MCF 10A (cell line): ENCODE measurements around the gene SHLD1. TPM values are rescaled to one million over a fixed set of nuclear protein-coding genes. Genes with fewer than 3 reads are reported as not detected.

Source experiments
- BruUV-seq: library from RNA; stranded (reverse); fragments of 400-500 nt; replicated peaks from 2 replicates; lab custom pipeline; 2021; lab: Mats Ljungman, UMichigan
- CTCF ChIA-PET: fragments of 300-600 bp; sonication (Branson Sonifier 250); formaldehyde crosslinking; extraction: SDS; loops from one replicate; lab custom pipeline; 2021; ENCODE audit warnings: antibody characterized with exemption, inconsistent platforms; lab: Yijun Ruan, JAX
- POLR2A ChIA-PET: fragments of 300-600, 350-650 bp; sonication (Branson Sonifier 250); formaldehyde crosslinking; extraction: SDS; loops from one replicate; lab custom pipeline; 2020; ENCODE audit warnings: antibody characterized with exemption, inconsistent platforms; lab: Yijun Ruan, JAX
- DNase-seq: peaks from one replicate; pipeline ENCODE4 v3.0.0-alpha.2; 2018; ENCODE audit not compliant: unreplicated experiment
- H3K27ac Mint-ChIP-seq: one replicate; pipeline ENCODE4 v1.8.0; 2022; ENCODE audit warnings: mild to moderate bottlenecking, low read depth, mixed read lengths; ENCODE audit not compliant: unreplicated experiment
- H3K27me3 Mint-ChIP-seq: one replicate; pipeline ENCODE4 v1.8.0; 2022; ENCODE audit warnings: mixed read lengths; ENCODE audit not compliant: insufficient read depth, unreplicated experiment
- H3K36me3 Mint-ChIP-seq: one replicate; pipeline ENCODE4 v1.8.0; 2022; ENCODE audit warnings: mild to moderate bottlenecking, moderate library complexity, mixed read lengths; ENCODE audit not compliant: insufficient read depth, unreplicated experiment
- H3K4me1 Mint-ChIP-seq: one replicate; pipeline ENCODE4 v1.8.0; 2022; ENCODE audit warnings: mixed read lengths; ENCODE audit not compliant: insufficient read depth, unreplicated experiment
- H3K4me3 Mint-ChIP-seq: one replicate; pipeline ENCODE4 v1.8.0; 2022; ENCODE audit warnings: mild to moderate bottlenecking, moderate library complexity, mixed read lengths; ENCODE audit not compliant: unreplicated experiment
- H3K9me3 Mint-ChIP-seq: one replicate; pipeline ENCODE4 v1.8.0; 2022; ENCODE audit warnings: mixed read lengths; ENCODE audit not compliant: unreplicated experiment
- CTCF ChIP-seq: fragments of 200-600 bp; IDR thresholded peaks from one replicate; pipeline ENCODE4 v1.8.0; 2022; ENCODE audit warnings: antibody characterized with exemption, mild to moderate bottlenecking; ENCODE audit not compliant: unreplicated experiment
- intact Hi-C: fragments of 100-400 bp; cut with micrococcal nuclease; formaldehyde crosslinking; loops from 2 replicates; pipeline ENCODE4 v1.14.1; 2022
- total RNA-seq: library from RNA; stranded (reverse); gene quantifications from 2 replicates; pipeline ENCODE4 v1.2.3, GENCODE V29; 2022

The SHLD1 gene
- total RNA-seq, 1 experiment from 2014 or later, result 2.3 TPM

DNA sequence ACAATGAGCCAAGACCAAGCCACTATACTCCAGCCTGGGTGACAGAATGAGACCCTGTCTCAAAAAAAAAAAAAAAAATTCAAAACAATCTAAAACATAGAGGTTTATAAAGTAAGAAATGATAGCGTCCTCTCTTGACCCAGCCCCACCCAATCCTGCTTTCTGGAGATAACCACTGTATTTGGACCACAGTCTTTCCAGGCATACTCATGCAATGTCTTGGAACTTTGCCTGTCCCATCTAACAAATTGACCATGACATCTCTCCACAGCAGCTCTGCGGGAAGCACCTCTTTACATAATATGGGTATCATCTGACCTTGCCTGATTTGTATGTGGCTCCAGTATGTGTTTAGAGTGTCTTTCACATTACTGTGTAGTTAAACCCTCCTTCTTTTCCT, 9.1 kb upstream of the SHLD1 start:
- H3K4me1 Mint-ChIP-seq, result no peaks in the 10 kb centered on the region
- ChIA-PET POLR2A (interaction anchor here (1.1 to 1.3 kb wide), 4 partner anchors 10 to 26 kb away, joined by 3 to 6 read pairs (median 4); partner anchors contain the start of gene SHLD1), CTCF (interaction anchor here (0.6 to 1.0 kb wide), 4 partner anchors 11 to 211 kb away, joined by 3 to 7 read pairs (median 4); no protein-coding TSS in a partner anchor)
- no peaks in the 10 kb centered on the region for H3K27me3 Mint-ChIP-seq
- intact Hi-C loops, result no loop called here
- H3K4me3 Mint-ChIP-seq, result no peak overlapping the region
- no peak overlapping the region for H3K27ac Mint-ChIP-seq
- no peak for DNase-seq
- BruUV-seq, result no TSS peak
- H3K9me3 Mint-ChIP-seq, result no peaks in the 10 kb centered on the region
- TF ChIP-seq CTCF, result no peak
- H3K36me3 Mint-ChIP-seq, result no peaks in the 10 kb centered on the region

- intact Hi-C loops, result no loop called here
These were observed 8.2 kb upstream of the SHLD1 start for GRCh38 chr20:5742041-5742440.

DNA sequence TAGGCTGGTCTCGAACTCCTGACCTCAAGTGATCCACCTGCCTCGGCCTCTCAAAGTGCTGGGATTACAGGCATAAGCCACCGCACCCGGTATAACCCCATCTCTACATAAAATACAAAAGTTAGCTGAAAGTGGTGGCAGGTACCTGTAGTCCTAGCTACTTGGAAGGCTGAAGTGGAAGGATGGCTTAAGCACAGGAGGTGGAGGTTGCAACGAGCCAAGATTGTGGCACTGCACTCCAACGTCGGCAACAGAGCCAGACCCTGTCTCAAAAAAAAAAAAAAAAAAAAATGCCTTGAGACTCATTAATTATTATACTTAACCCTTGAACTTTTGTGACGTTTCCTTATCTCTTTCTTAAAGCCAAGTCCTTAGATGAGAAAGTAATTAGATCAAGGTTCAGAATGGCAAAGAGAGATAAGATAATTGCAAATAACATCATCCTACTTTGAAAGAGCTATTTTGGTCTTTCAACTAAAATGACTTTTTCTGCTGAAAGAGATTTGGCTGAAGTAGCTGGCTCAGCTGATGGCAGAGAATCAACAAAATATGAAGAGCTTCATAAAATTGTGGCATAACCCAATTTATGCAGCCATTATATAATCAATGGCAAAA, 4.7 kb upstream of the SHLD1 start:
- ChIA-PET CTCF (interaction anchor here (0.6 to 2.1 kb wide), 6 partner anchors 14 to 216 kb away, joined by 3 to 8 read pairs (median 5); no protein-coding TSS in a partner anchor), POLR2A (interaction anchor here (0.6 to 2.8 kb wide), 10 partner anchors 11 to 132 kb away, joined by 3 to 12 read pairs (median 4); no protein-coding TSS in a partner anchor)
- intact Hi-C loops, result no loop called here
- DNase-seq, result no peak
- H3K4me1 Mint-ChIP-seq, result no peaks in the 10 kb centered on the region
- BruUV-seq, result no TSS peak
- H3K27ac Mint-ChIP-seq, result no peak overlapping the region
- H3K36me3 Mint-ChIP-seq, result no peaks in the 10 kb centered on the region
- H3K9me3 Mint-ChIP-seq, result no peaks in the 10 kb centered on the region
- H3K4me3 Mint-ChIP-seq, result no peak overlapping the region
- H3K27me3 Mint-ChIP-seq, result no peaks in the 10 kb centered on the region
- no peak for TF ChIP-seq CTCF

More at GRCh38 chr20:5742041-5742440, 8.2 kb upstream of the SHLD1 start:
- no TSS peak for BruUV-seq
- Mint-ChIP-seq H3K4me3 (no peak overlapping the region), H3K9me3 (no peaks in the 10 kb centered on the region), H3K4me1 (no peaks in the 10 kb centered on the region), H3K27me3 (no peaks in the 10 kb centered on the region), H3K27ac (no peak overlapping the region), H3K36me3 (no peaks in the 10 kb centered on the region)
- TF ChIP-seq CTCF, result no peak
- POLR2A ChIA-PET, result interaction anchor here (1.1 to 1.3 kb wide), 4 partner anchors 9 to 27 kb away, joined by 3 to 6 read pairs (median 4); partner anchors contain the start of gene SHLD1
- CTCF ChIA-PET, result interaction anchor here (0.7 kb wide), 1 partner anchor 9 kb away, joined by 5 read pairs; no protein-coding TSS in a partner anchor
- no peak for DNase-seq

DNA sequence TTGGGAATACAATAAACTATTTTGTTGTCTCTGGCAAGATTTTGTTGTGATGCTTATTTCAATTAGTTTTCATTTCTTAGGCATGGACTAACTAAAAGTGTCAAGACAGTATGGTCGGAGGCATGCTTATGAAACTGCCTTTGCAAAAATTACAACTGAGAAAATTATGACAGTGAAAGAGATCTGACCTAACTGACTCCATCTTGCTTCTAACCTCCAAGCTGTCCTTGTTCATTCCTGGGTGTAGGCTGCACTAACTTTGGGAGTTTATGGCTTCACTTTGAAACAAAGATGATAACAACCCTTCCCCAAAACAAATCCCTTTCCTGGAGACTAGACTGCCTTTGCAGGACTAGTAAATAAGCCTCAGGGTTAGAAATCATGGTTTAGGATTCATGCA, 4.1 kb upstream of the SHLD1 start:
- Mint-ChIP-seq H3K4me3 (no peak overlapping the region), H3K36me3 (no peaks in the 10 kb centered on the region), H3K27me3 (no peaks in the 10 kb centered on the region), H3K4me1 (no peaks in the 10 kb centered on the region), H3K9me3 (no peaks in the 10 kb centered on the region), H3K27ac (no peak overlapping the region)
- DNase-seq, result no peak
- intact Hi-C loops, result no loop called here
- ChIA-PET POLR2A (interaction anchor here (0.6 to 2.8 kb wide), 10 partner anchors 11 to 133 kb away, joined by 3 to 12 read pairs (median 4); no protein-coding TSS in a partner anchor), CTCF (interaction anchor here (0.7 to 2.1 kb wide), 5 partner anchors 14 to 53 kb away, joined by 3 to 8 read pairs (median 4); no protein-coding TSS in a partner anchor)
- TF ChIP-seq CTCF, result no peak
- BruUV-seq, result no TSS peak
